Upper lobe of left lung (tissue), 4 donors: ENCODE data around the gene SF3A1.

ENCODE experiments used
- CTCF ChIP-seq, 6 experiments: fragments of 450-650 bp in 4 of 6; fragments of 200-600 bp in 2 of 6; sonication (generic) in 2 of 6; IDR thresholded peaks; one replicate each; pipeline ENCODE4 v1.5.1; 2016 to 2019; ENCODE audit warnings: antibody characterized with exemption in 6 of 6
- EP300 ChIP-seq, 4 donors: sonication (generic); formaldehyde crosslinking; IDR thresholded peaks; one replicate each; pipeline ENCODE4 v1.5.1; 2017; ENCODE audit warnings: antibody characterized with exemption in 4 of 4, control low read depth in 2 of 4

GRCh38 chr22:30295576-30295975 is 61.1 kb downstream of the SF3A1 start:
- no peak for TF ChIP-seq EP300 (IDR thresholded peaks at IDR 0.05)
- no peak for TF ChIP-seq CTCF (IDR thresholded peaks at IDR 0.05)
